T-helper 2 cell (primary cell): ENCODE data around the gene UBE2QL1.
"Not testable (repeated sequence)": the region's sequence is repeated elsewhere in the genome, so short reads cannot be mapped to it uniquely, and the experiment has no call there.

Experiments used
- DNase-seq, 5 experiments: peaks; one replicate each; pipeline versions ENCODE4 v3.0.0 to v3.0.0-alpha.2; 2012 to 2022

The UBE2QL1 gene

GRCh38 chr5:6501701-6502100 lies 53.0 kb downstream of the UBE2QL1 start:
- no peak for DNase-seq

- no peak for DNase-seq
These were observed 53.8 kb downstream of the UBE2QL1 start for GRCh38 chr5:6502421-6502820.

GRCh38 chr5:6503342-6503741 lies 54.7 kb downstream of the UBE2QL1 start:
- no peak for DNase-seq

- no peak for DNase-seq
These were observed 56.2 kb downstream of the UBE2QL1 start for GRCh38 chr5:6504677-6505415.

GRCh38 chr5:6505416-6505755 lies 56.7 kb downstream of the UBE2QL1 start:
- no peak for DNase-seq

- no peak for DNase-seq
These were observed 57.3 kb downstream of the UBE2QL1 start for GRCh38 chr5:6505783-6506557.

GRCh38 chr5:6506611-6507010 lies 58.0 kb downstream of the UBE2QL1 start:
- DNase-seq: no peak

- no peak for DNase-seq
These were observed 60.3 kb downstream of the UBE2QL1 start for GRCh38 chr5:6508931-6509330.

- no peak for DNase-seq
These were observed 61.5 kb downstream of the UBE2QL1 start for GRCh38 chr5:6510132-6510531.

GRCh38 chr5:6510973-6511372 lies 62.3 kb downstream of the UBE2QL1 start:
- DNase-seq: no peak

- not testable (repeated sequence) for DNase-seq
These were observed 67.2 kb downstream of the UBE2QL1 start for GRCh38 chr5:6515812-6516211.

- DNase-seq: no peak
These were observed 68.2 kb downstream of the UBE2QL1 start for GRCh38 chr5:6516823-6517222.

- no peak for DNase-seq
These were observed 68.9 kb downstream of the UBE2QL1 start for GRCh38 chr5:6517510-6517909.

GRCh38 chr5:6518298-6519057 lies 69.8 kb downstream of the UBE2QL1 start:
- no peak for DNase-seq

- DNase-seq: no peak
These were observed 71.5 kb downstream of the UBE2QL1 start for GRCh38 chr5:6520201-6520600.

GRCh38 chr5:6522331-6522730 lies 73.7 kb downstream of the UBE2QL1 start:
- DNase-seq: no peak

- DNase-seq: no peak
These were observed 74.3 kb downstream of the UBE2QL1 start for GRCh38 chr5:6522923-6523322.

- no peak for DNase-seq
These were observed 76.8 kb downstream of the UBE2QL1 start for GRCh38 chr5:6525422-6525821.

- DNase-seq: no peak
These were observed 77.3 kb downstream of the UBE2QL1 start for GRCh38 chr5:6525910-6526309.

GRCh38 chr5:6527749-6528455 lies 79.2 kb downstream of the UBE2QL1 start:
- no peak for DNase-seq

GRCh38 chr5:6535594-6535993 lies 86.9 kb downstream of the UBE2QL1 start:
- DNase-seq: no peak

- DNase-seq: no peak
These were observed 90.4 kb downstream of the UBE2QL1 start for GRCh38 chr5:6539060-6539459.
